AG09319 (cell line): ENCODE results near the gene TMEM250.
"Not testable (repeated sequence)": the region's sequence is repeated elsewhere in the genome, so short reads cannot be mapped to it uniquely, and the experiment has no call there.

Source experiments
- DNase-seq: peaks from one replicate; pipeline ENCODE4 v3.0.0-alpha.2; 2010; ENCODE audit warnings: low read depth; ENCODE audit errors: extremely low read depth
- CTCF ChIP-seq: IDR thresholded peaks from 2 replicates; pipeline ENCODE4 v1.5.1; 2011; ENCODE audit warnings: low read depth, mild to moderate bottlenecking, inconsistent platforms, low read length, moderate library complexity

TMEM250 gene

GRCh38 chr9:136151214-136151804, 32.6 kb upstream of the TMEM250 start:
- DNase-seq: no peak
- TF ChIP-seq CTCF: no peak

GRCh38 chr9:136150664-136151213, 32.1 kb upstream of the TMEM250 start:
- DNase-seq: not testable (repeated sequence)

DNA sequence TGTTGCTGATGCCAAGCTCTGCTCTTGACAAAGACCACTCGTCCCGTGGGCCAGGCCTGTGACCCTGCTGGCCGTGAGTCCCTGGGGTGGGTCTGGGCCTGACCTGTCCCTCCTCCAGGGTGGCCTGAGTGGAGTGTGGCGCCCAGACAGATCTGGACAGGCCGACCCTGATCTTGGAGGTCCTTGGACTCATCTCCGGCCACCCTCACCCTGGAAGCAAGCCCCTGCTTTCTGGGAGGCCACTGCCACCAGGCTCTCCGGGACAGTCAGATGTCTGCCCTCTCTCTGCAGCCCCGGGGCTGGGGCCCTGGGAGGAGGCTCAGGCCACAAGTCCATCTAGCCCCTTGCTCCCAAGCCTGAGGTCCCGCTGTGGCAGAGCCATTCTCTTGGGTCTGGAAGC, 31.2 kb upstream of the TMEM250 start:
- TF ChIP-seq CTCF: no peak
- no peak for DNase-seq

- no peak for DNase-seq
- TF ChIP-seq CTCF: no peak
Observed at GRCh38 chr9:136149337-136149736, 30.7 kb upstream of the TMEM250 start.

- no peak for DNase-seq
- no peak for TF ChIP-seq CTCF
Observed at GRCh38 chr9:136148766-136149165, 30.1 kb upstream of the TMEM250 start.

GRCh38 chr9:136147890-136148714, 29.4 kb upstream of the TMEM250 start:
- no peak for DNase-seq
- TF ChIP-seq CTCF: no peak

DNA sequence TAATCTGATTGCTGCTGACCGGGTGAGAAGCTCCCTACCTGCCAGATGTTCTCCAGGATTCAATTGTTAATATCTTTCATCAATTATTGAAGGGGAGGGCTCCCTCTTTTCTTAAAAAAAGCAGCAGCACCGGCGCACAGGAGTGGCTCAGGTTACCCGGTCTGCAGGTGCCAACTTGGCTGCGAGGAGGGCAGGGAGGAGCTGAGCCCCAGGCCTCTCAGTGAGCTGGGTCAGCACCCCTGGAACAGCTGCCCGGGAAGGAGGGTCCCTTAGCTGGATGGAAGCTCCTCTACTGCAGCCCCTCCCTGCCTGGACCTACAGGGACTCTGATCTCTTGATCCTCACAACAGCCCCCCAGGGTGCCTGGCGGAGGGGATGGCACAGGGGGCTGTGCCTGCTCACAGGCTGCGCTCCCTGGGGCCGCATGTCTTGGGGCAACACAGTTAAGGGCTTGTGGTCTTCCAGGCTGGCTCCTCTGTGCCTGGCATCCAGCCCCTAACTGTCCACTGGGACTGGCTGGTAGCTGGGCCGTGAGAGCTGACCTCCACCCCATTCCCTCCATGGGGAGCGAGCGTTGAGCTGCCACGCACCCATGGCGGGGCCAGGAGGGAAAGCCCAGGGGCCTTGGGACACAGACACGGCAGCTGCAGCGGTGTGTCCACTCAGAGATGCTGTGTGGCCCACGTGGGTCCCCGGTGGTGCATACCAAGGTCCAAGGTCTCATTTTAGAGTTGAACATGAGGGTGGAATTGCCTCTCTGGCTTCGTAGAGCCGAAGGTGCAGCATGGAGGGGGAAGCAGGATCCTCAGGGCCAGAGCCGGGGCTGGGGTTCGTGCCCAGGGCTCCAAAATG, 28.6 kb upstream of the TMEM250 start:
- no peak for DNase-seq
- TF ChIP-seq CTCF: no peak
